ENCODE results near the gene LPCAT2.

LPCAT2 gene

DNA sequence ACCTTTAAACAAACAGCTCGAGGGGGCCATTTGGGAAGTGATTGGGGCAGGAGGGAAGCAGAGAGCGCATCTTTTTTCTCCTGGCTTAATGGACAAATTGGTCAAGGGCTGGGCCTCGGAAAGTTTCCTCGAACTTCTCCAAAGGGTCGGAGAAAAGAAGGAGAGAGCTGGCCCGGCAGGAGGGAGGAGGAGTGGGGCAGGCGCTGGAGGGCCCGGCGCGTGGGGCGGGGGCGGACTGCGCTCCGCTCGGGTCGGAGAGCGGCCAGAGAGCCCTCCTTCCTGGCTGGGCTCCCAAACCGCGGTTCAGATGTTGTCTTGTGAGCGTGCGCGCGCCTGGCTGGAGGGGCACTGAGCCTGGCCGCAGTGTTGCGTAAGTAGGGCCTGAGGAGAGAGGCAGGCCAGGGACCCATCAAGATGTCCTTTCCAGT, 28.6 kb upstream of the LPCAT2 start:
- FAIRE-seq = no peak

- FAIRE-seq = no peak
These were observed 27.8 kb upstream of the LPCAT2 start for GRCh38 chr16:55481023-55481422.

- no peak for FAIRE-seq
These were observed 26.8 kb upstream of the LPCAT2 start for GRCh38 chr16:55482056-55482455.

DNA sequence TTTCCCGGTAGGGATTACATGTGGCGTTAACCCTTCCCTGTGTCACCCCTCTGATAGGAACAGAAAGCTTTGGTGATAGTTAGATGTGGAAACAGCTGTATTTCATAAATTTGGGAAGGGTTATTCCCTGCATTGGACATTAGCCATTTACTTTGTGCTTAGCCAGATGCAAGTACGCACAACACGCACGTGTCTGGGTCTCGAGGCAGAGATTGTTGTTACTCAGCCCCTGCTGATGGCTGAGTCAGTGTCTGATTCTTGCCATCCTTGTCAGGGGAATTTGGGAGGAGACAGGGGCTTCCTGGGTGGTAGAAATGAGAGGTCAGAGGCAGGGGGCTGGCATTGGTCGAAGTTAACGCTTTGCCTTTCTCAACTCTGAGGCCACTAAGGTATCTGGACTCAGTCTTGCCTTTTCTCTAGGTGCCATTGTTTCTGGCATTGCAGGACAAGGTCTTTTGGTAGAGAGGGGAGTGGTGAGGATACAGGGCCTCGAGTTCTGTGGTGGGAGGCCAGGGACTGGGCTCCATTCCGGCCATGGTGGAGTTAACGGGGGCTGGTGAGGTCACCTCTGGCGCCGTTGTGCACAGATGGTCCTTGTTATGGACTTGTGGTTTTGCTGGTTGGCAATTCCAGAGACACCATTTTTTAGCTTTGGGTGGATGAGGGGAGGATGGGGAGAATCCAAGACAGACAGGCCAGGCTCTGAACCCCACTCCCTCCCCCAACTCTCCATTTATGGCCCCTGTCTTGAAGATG, 21.6 kb upstream of the LPCAT2 start:
- no peak for FAIRE-seq

DNA sequence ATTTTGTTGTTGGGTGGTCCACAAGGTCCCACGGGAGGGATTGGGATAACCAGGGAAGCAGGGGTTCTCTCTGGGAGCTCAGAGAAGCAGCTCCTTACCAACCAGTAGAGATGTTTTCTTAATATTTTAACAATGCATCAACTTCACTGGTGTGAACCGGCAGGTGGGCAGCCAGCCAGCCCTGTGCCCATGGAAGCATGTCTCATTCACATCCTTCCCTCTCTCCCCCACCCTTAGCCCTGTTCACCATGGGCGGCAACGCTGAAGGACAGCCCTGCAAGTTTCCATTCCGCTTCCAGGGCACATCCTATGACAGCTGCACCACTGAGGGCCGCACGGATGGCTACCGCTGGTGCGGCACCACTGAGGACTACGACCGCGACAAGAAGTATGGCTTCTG, 20.6 kb upstream of the LPCAT2 start:
- no peak for FAIRE-seq

- no peak for FAIRE-seq
These were observed 19.5 kb upstream of the LPCAT2 start for GRCh38 chr16:55489119-55489955.

DNA sequence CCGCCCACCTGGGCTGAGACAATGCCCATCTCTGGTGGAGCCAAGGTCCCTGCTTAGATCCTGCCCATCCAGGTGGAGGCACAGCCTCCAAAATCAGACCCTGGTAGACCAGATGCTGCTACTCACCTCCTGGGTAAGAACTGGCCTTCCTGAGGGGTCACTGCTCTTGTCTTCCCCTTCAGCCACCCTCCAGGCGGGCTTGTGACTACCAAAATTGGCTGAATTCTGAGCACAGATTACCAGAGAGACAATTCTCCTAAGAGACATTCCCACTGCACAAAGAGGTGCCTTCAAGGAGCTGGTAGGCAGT, 19.0 kb upstream of the LPCAT2 start:
- FAIRE-seq = no peak

DNA sequence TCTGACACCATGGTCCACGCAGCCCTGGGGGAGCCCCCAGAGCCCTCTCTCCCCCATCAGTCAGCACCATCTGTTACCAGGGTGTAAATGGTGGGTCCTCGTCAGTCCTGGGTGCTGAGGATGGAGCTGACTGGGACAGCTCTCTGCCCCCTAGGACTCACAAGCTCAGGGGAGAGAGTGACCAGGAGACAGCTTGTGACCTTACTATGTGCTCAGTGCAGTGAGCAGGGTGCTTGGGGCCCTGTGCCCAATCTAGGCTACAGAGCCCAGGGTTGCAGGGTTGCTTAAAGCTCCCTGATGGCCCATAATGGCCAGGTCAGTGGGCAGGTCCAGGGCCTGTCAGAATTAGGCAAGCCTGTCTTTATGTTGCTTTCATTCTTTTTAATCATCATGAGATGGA, 18.6 kb upstream of the LPCAT2 start:
- no peak for FAIRE-seq

GRCh38 chr16:55491691-55492090, 17.2 kb upstream of the LPCAT2 start:
- no peak for FAIRE-seq

DNA sequence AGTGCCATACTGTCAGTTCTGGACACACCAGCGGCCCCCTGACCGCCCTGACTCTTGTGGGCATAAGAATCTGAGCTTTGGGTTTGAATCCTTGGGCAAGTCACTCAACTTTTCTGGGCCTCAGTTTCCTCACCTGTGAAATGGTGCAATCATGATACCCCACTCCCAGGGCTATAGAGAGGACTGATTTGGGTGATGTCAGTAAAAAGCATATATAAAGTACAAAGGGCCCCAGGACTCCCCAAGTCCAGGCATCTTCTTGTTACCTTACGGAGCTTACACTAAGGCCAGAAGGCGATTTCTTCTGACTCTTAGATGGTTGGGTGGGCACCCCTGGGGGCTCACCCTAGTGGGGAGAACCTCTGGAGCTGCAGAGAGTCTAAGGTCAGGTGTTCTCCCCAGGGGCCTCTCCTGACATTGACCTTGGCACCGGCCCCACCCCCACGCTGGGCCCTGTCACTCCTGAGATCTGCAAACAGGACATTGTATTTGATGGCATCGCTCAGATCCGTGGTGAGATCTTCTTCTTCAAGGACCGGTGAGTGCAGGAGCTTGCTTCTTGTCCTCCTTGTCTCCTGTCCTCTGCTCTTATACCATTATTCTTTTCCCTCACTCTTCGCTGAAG, 16.0 kb upstream of the LPCAT2 start:
- no peak for FAIRE-seq

- FAIRE-seq = no peak
These were observed 13.9 kb upstream of the LPCAT2 start for GRCh38 chr16:55494994-55495421.

- no peak for FAIRE-seq
These were observed 13.1 kb upstream of the LPCAT2 start for GRCh38 chr16:55495616-55496289.

DNA sequence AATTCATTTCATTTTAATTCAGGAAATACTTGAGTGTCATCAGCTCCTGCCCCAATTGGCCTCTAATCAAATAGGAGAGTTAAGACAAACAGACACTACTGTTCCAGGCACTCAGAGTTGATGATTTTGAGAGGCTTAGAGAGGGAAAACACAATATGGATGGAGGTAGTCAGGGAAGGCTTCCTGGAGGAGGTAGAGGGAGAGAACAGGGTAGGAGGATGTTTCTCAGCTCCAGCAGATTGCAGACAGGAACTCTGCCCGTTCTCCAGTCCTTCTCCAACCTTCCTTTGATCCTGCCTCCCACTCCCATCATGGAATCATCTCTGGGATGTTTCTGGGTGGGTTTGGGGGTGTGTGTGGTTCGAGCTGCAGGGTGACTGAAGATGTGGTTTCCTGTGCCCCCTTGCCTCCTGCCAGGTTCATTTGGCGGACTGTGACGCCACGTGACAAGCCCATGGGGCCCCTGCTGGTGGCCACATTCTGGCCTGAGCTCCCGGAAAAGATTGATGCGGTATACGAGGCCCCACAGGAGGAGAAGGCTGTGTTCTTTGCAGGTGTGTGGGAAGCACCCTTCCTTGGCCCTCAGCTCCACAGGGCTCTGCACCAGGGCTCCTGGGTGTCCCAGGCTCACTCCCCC, 12.2 kb upstream of the LPCAT2 start:
- FAIRE-seq = no peak

GRCh38 chr16:55497558-55497957, 11.3 kb upstream of the LPCAT2 start:
- no peak for FAIRE-seq

GRCh38 chr16:55498101-55498500, 10.8 kb upstream of the LPCAT2 start:
- FAIRE-seq = no peak

DNA sequence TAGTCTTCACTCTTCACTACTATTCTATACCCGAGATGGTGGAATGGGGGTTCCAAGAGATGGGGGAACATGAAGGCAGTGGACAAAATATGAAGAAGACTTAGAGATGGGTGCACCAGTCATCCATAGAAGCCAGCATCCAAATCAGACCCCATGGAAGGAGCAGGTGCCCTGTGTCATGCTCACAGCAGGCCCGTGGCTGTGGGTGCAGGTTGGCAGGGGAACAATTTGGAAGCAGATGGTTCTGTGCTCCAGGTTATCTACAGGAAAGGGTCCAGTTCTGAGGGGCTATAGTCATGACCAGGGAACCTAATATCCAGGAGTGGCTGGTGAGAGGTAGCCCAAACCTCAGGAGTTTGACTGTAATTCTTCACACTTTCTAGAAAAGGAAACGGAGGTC, 9.6 kb upstream of the LPCAT2 start:
- no peak for FAIRE-seq

DNA sequence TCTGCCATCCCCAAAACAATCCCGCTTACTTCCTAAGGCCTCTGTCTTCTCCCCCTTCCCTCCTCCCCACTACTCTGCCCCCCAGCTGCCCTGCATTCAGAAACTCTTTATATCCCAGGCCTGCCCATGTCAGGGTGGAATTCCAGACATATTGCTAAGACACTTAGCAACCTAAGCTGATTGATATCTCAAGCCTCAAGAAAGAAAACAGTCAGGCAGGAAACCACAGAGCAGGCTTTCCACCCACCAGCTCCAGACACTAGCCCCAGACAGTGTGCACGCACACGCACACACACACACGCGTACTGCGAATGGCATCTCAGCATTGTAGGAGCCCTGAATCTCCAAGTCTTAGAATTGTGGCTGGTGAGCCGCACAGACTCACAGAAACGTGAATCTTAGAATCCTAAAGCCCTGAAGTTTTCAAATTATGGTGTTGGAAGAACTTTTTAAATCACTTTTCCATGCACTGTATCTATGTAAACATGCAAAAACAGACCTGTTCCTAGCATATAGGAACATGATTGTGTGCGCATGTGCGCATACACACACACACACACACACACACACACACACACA, 8.8 kb upstream of the LPCAT2 start:
- no peak for FAIRE-seq

DNA sequence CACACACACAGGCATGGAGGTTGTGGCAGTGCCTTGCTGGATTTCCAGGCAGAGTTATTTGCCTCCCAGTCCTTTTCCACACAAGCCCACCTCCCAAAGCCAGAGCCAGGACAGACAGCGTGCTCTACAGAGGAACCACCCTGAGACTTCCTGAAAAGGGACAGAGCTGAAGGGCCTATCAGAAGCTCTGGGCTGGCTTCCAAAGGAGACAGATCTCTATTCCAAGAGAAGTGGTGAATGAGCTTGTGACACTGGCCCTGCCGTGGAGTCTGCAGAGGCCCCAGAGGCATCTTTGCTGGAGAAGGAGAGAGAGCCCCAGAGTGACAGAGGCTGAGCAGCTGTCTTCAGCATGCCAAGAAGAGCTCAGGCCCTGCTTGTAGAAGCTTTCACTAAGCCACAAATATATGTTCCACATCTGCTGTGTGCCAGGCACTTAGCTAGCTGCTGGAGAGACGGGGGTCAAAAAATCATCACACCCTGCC, 8.3 kb upstream of the LPCAT2 start:
- no peak for FAIRE-seq

GRCh38 chr16:55501549-55502322, 7.1 kb upstream of the LPCAT2 start:
- FAIRE-seq = no peak

- FAIRE-seq = no peak
These were observed 6.0 kb upstream of the LPCAT2 start for GRCh38 chr16:55502801-55503366.

Data from colon (tissue), 2 donors.